ENCODE measurements around the gene SSNA1.
A peak's percentile ranks its signal among the peaks of the same experiment; 100 is the strongest.

The SSNA1 gene

DNA sequence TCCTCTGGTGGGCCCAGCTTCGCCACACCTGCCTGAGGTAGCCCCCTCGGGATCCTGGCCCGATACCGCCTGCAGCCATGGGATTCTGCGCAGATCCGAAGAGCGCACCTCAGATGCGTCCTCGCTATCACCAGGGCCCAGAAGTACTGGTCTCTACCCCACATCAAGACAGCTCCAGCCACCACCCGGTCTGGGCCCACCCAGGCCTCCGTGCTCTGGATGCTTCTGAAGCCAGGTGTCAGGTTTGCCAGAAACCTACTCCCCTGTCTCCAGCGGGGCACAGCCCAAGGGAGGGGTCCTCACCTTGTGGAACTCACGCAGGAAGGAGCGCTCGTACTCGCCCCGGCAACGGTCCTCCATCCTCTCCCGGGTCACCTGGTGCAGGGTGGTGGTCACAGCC is 2.6 kb upstream of the SSNA1 start:
- no peak for DNase-seq

DNA sequence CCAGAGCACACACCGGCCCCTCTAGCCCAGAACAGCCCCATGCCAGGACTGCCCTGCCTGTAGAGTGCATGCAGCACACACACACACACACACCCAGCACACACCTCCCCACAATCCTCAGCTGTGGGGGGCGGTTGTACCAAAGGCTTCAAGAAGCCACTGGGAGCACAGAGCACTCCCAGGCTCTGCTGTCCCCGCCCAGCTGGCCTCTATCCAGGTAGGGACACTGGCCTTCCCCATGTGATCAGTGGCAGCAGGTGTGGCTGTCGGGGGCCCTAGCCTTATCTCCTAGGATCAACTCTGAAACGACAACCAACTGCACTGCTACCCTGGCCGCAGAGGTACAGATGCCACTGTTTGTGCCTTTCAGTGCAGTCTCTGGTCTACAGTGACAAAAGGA is 2.1 kb upstream of the SSNA1 start:
- DNase-seq = no peak

DNA sequence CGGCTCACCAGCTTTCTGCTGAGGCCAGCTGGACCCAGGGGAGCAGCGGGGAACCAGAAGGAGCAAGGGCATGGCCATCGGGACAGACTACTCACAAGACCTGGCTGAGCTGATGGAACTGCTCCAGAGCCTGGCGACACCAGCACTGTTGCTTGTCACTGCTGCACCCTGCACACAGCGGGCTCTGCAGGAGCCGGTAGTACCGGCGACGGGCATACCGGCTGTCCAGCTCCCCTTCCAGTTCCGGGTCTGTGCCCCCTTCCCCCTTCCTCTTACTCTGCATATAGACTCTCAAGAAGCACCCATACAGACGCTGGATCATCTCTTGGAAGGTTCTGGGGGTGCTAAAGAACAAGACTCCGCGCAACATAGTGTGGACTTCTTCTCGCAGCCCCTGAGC is 1.1 kb upstream of the SSNA1 start:
- no peak for DNase-seq

DNA sequence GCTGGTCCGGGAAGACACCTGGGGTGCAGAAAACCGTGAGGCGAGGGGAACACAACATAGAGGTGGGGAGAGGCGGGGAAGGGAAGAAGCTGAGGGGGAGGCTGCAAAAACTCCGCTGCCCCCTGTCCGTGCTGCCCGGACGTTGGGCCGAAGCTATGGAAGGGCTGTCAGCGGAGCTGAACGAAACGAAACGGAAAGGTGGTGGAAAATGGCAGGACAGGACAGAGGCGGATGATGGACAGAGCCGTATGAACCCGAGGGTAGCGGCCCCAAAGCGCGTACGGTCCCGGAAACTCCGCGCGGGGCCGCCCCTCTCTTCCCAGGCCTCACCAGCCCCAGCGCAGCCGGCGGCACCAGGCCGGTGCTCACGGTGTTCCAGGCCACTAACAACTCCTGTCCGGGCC is 388 bp upstream of the SSNA1 start:
- no peak for DNase-seq

DNA sequence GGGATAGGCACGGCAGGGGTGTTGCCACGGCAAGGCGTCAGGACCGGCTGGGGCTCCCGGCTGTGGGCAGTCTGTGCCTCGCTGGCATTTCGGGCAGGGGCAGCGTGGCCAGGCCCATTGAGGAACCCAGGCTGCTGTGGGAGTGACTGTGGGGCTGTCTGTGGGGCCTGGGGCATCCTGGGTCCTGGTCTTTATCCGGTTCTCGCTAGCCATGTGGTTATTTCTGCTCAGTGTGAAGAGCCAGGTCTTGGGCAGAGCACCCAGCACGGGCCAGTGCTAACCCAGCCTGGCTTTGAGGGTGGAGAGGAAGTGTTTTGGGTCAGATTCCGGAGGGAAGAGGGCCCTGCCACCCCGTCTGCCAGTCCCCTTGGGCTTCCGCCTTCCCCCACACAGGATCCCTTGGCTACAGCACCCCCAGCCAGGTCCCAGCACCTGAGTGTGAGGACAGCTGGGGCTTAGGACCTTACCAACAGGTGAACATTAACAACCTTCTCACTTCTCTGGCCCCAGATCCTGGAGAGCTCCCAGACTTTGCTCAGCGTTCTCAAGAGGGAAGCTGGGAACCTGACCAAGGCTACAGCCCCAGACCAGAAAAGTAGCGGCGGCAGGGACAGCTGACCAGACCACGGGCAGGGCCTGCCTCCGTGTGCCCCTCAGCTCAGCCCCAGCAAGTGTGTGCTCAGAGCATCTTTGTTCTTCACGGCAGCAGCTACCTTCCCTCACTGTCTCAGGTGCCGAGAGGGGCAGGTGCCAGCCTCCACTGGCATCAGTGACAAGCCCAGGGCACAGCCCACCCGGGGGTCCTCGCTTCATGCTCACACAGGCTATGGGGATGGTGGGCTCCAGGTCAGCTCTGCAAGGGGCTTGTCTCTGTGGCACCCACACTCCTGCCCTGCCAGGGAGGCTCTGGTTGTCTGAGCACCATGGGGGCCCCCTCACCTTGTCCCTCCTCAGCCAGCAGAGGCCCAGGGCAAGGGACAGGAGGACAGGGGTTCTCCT is 1.1 kb downstream of the SSNA1 start:
- DNase-seq = no peak

DNA sequence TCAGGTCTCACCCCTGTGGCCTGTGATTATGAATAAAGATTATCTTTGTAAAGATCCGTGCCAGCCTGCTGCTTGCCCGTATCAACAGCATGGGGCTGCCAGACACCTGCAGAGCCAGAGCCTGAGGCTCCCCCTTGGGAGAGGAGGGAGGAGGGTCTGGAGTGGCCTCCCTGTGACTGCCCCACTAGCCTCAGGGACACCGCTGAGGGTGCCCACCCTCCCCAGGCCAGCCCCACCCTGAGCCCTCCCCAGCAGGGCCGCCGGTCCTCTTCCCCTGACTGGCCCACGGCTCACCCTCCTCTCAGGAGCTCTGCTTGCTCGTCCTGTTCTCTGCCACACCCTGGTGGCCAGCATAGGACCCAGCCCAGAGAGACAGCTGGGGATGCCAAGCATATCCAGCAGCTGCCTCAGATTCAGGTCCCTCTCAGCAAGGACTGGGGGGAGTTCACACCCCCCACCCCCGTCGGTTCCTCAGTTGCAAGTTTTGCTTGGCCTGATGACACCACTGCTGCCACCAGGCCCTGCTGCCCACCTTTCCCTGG is 1.9 kb downstream of the SSNA1 start:
- no peak for DNase-seq

DNA sequence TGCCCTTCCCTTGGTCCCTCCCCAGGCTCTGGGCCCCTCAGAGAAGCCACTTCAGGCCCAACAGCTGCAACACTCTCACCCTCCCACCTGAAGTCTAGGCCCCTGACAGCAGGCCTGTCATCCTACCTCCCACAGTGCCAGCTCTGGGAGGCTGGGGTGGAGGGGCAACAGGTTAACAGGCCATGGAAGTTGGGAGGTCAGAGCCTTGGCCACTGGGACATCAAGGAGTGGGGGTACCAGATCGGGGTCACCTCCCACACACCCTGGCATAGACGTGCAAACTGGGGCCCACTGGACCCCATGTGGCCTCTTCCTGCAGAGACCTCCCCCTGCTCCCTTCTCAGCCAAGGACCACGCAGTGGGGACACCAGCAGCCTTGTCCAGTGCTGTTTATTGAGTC is 2.8 kb downstream of the SSNA1 start:
- no peak for DNase-seq

DNA sequence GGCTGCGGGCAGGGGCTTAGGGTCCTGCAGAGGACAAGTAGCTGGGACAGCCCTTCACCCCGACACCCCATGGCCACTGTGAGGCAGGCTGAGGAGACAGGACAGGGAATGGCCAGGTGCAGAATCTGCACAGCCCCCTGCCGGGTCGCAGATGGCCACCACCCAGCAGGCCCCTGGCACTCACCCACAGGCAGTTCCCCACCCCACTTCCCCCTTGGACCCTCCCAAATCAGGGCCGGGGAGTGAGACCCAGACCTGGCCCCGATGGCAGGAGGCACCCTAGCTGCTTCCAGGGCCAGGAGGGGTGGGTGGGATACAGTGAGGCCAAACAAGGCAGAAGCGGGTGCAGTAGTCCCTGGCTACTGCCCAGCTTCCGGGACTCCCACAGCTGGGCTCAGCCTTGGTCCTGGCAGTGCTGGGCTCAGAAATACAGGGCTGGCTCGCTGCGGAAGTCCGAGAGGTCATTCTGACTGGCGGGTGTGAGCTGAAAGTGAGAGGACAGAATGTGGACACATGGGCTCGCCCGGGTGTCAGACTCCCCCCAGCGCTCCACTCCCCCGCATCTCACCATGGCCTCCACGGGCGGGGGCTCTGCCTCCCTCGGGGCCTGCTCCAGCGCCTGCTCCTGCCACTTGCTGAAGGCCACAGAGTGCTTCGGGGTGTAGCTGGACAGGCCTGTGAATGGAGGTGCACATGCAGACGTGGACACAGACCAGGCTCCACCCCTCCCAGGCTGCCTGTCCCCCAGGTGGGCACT is 3.4 kb downstream of the SSNA1 start:
- no peak for DNase-seq

DNA sequence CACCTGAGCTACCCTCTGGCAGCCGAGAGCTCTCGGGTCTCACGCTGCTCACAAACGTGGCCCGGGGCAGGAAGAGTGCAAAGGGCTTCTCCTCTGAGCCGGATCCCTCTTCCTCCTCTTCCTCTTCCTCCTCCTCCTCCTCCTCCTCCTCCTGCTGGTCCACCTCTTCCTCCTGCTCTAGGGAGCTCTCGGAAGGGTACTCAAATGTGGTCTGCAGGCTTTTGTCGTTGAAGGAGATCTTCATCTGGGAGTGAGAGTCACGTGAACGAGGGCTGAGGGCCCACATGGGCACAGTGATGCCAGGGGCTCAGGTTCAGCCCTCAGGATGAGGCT is 3.9 kb downstream of the SSNA1 start:
- no peak for DNase-seq

DNA sequence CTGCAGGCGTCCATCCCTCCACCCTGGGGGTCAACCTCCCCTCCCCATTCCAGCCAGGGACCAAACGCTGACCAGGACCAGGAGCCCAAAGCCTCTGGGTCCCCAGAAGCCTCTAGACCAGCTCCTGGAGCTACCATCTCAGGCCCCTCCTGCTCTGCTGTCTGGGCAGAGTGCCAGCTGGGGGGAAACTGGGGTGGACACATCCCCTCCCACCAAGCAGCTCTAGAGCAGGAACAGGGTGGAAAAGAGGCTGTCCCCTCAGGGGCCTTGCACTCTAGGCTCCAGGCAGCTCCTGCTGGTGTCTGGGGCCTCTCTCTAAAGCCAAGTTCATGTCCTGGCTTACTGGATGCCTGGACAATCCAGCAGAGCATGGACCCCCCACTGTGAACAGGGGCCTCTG is 4.4 kb downstream of the SSNA1 start:
- DNase-seq = no peak

DNA sequence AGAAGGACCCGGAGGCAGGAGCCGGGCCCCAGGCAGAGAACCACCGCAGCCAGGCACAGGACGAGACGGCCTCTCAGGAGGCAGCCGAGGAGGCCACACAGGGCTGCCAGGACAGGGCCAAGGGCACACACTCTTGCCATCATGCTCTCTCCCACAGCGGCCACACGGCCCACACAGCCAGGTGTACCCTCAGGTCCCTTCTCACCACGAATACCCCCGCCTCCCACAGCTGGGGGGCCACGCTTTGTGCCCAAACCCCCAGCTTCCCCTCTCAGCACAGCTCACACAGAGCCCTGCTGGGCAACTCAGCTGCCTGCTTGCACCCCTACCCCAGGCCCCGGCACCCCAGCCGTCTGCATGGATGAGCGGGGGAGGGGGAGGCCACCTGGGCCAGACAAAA is 5.3 kb downstream of the SSNA1 start:
- no peak for DNase-seq

DNA sequence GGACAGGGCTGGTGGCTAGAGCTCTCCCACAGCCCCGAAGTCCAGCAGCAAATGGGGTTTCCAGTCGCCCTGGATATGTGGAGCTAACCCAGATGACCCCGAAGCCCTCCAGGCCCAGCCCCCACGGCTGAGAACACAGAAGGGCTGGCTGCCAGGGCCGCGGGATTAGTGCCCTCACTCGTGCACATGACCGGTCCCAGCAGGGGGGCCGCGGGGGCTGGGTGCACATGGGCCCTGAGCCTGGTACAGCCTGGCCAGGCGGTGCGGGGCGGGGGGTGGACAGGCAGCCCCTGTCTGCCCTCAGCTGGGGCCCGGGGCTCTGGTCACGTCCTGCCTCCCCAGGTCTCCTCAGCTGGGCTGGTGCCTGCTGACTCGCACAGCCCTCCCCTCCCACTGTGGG is 5.9 kb downstream of the SSNA1 start:
- no peak for DNase-seq

DNA sequence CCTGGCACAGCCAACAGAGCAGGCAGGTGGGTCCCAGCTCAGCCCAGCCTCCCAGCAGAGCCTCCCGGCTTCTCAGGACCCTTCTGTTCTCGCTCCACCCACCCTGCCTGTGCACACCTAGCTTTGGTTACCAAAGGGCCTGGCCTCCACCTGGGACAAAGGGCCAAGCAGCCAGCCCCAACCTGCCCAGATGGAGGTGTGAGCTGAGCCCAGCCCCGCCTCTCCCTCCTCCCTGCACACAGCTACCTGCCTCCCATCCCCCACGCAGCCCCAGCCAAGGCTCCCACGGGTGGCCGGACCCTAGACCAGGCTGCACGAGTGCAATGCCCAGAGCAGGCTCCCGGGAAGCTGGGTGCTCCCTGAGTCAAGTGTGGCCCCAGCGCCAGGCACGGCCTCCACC is 6.4 kb downstream of the SSNA1 start:
- DNase-seq = no peak

DNA sequence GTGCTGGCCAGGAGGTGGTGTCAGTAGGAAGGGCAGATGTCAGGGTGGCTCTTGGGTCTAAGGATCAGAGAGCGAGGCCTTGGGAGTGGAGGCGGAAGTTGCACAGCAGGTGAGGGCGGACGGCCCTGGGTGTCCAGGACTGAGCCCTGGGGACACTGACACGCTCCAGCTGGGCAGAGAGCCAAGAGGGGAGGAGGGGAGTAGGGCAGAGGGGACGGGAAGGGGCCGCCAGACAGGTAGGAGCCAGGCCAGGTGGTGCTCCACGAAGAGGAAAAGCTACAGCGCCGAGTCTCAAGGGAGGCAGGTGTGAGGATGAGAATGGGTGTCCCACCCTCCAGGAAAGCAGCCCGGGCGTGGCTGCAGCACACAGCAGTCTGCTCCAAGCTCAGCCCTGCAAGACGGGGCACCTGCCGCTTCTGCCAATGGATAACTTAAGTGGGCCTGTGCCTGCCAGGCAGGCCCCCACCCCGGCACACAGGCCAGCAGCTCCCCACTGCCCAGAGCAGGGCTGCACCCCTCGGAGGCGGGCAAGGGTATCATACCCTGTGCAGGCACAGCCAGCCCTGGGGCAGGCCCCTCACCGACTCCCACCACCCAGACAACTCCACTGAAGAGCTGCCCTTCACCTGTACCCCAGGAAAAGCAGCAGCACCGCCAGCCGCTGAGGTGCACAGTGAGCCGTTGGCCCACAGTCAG is 7.2 kb downstream of the SSNA1 start:
- DNase-seq = no peak

DNA sequence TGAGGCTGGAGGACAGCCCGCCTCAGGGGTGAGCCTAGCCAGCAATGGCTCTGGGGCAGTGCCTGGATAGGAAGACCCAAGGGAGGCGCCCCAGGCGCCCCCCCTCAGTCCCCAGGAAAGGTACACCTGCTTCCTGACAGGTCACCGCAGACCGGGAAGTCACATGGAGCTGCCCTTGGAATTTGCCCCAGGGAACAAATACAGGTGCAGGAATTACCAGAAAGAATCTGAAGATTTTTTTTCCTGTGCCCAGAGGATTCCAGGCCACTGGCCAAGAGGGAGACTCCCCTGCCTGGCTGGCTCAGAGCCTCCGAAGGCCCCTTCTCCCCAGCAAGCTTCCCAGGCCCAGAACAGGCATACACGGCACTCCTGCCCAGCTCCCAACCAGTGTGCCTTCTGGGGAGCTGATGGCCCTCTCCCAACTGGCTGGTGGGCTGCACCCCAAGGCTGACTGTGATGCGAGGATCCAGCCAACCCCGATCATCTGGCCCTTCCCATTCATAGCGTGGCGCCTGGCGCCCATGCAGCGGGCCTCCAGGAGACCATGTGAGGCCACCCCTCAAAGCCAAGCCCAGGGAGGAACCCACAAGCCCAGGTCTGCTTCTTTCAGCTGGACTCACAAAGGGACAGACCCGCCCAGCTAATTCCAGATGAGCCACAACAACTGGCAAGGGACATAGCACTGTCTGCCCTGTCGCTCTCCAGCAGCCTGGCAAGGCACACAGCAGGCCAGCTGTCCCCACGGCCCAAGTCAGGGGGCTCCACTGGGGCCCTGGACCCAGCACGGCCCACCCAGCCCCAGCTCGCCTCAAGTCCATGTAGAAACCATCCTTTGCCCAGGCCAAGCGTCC is 9.8 kb downstream of the SSNA1 start:
- no peak for DNase-seq

DNA sequence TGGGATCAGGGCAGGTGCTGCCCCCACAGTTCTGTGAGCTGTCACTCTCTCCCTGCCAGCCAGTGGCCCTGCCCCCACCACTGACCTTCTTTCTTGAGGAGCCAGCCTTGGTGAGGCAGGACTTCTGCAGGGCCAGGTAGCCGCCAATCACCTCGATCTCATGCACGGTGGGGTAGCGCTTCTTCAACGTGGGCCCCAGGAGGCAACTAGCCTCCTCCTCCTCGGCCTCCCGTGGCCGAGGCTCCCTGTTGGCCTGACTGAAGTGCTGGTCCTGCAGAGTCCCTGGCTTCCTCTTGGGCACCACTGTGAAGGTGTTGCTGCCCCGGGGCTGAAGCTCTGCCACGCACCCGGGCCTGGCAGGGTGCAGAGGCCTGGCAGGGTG is 10.4 kb downstream of the SSNA1 start:
- DNase-seq = no peak

DNA sequence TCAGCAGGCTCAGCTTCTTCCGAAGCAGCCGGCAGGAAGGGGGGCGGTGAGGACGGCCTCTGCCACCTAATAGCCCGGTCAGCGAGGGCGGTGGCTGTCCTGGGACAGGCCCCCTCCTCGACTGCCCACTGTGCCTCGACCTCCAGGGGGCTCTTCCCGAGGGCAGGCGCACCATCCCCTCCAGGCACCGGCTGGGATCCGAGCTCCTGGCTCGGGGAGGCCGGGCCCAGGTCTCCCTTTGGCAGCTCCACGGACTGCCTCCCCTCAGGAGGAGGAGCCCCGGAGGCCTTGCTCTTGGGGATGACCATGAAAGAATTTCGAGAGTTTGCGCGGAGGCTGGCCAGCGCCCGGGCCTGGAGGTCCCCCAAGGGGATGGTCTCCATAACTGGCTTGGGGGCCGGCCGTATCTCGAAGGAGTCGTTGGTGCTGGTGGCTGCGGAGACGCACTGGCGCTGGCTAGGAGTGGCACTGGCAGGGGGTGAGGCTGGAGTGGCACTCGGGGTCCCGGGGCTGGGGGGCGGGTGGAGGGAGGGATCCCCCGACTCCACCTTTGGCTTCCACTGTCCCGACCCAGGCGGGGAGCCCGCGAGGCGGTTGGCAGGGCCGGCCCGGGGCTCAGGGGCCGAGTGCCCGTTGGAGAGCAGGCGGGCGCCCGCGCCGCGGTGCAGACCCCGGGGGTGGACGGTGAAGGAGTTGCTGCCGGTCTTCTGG is 11.1 kb downstream of the SSNA1 start:
- no peak for DNase-seq

DNA sequence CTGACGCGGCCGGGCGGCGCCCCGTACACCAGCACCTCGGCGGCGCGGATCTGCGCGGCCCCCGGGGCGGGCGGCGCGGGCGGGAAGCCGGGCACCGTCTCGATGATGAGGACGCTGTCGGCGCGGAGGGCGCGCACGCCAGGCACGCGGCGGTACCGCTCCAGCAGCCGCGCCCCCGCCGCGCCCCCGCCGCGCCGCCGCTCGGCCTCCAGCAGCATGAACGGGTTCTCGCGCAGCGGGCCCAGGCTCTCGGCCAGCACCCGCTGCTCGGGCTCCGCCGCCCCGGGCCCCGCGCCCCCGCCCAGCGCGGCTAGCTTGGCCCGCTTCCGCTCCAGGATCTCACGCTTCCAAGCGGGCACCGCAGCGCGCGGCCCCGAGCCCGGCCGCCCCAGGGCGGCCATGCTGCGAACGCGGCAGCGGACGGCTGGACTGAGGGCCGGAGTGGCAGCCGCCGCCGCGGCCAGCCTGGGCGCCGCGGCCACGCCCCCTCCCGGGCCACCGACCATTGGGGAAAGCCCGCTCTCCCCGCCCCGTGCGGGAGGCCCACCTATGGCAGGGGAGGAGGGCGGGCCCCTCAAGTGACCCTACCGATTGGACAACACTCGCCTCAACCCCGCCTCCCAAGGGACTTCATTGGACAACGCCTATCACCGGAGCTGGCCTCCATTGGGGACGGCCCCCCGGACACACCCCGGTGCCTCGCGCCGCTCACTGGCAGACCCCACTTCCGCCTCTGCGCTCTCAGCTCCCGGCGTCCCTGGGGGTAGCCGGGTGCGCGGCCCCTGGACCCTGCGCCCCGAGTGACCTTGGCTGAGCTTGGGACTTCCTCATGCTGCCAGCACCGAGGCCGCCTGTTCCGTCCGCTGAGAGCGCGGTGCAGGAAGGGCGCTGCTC is 12.1 kb downstream of the SSNA1 start, which contains the start of gene TPRN:
TPRN (minus strand) TSS at position 431 of the 894 bp plus-strand sequence; CDS start at position 401, 30 bp downstream.
- DNase-seq = peak; percentile 96 to 97

DNA sequence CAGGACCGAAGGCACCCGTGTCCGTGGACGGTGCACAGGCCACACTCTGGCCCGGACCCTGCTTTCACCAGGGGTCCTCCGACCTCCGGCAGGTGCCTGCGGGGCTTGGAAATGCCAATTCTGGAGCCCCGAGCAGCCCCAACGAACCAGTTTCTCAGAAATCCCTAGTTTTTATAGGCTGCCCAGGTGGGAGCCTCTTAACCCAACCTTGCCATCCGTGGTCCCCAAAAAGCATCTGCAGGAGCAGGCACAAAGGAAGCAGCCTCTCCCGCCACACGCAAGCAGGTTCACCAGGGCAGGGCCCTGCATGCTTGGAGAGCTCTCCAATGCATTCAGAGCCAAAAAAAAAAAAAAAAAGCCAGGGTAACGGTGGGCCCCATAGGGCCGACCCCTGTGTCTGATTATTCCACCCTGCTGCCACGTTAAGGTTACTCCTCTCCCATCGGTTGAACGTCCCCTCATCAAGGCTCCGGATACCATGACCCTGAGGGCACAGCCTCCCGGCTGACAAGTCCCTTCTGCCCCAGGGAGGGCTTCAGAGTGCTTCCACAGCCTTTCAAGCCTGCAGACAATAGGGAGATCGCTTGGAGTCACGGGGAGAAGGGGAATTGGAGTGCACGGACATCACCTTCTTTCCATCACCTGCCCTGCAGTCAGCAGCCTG is 12.9 kb downstream of the SSNA1 start:
- no peak for DNase-seq

DNA sequence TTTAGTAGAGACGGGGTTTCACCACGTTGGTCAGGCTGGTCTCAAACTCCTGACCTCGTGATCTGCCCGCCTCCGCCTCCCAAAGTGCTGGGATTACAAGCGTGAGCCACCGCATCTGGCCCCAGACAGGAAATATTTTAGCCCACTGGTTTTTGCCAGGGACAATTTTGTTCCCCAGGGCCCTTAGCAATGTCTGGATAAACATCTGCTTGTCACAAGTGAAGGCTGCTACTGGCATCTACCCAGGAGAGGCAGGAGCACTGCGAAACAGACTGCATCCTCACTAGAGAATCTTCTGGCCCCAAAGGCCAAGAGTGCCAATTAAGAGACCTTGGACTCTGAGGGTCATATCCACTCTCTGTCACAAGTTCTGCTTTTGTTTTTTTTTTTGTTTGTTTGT is 14.5 kb downstream of the SSNA1 start:
- DNase-seq = no peak
